GM19395 (cell line): ENCODE results near the gene CTU2.

ENCODE experiments used
- ATAC-seq: cut with Tn5 transposase; IDR thresholded peaks from one replicate; pipeline ENCODE4 v1.9.1; 2021; ENCODE audit warnings: mild to moderate bottlenecking, moderate library complexity; ENCODE audit not compliant: unreplicated experiment

The CTU2 gene

DNA sequence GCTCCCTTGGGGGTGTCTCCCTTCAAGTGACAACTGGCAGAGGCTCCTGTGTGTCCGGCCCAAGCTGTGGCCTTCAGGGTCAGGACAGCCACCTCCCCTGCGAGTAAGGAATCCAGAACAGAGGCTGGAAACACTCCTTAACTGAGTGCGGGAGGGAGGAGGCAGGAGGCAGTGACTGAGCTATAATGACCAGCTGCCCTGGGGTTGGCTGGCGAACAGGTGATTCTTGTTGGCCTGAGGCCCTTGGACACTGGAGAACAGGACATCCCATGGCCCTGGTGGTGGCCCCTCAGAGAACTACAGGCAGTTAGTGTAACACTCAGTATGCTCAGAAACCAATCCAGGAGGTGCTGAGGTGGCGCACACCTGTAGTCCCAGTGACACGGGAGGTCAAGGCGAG lies 10.6 kb upstream of the CTU2 start:
- ATAC-seq = no peak

DNA sequence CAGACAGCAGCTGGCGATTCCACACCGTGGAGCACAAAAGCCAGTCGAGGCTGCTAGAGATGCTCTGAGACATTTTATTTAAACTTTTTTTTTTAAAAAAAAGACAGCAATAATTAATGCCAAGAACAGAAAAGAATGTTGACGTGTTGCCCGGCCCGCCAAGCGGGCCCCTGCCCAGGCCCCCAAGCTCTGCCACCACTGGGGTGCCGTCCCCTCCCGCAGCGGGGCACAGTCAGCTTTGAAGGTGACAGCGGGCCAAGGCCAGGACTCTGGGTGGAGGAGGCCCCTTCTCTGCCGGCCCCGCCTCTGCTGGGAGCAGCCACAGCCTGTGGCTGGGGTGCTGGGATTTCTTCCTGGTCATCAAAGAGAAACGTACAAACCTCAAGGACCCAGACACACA lies 9.9 kb upstream of the CTU2 start:
- no peak for ATAC-seq

DNA sequence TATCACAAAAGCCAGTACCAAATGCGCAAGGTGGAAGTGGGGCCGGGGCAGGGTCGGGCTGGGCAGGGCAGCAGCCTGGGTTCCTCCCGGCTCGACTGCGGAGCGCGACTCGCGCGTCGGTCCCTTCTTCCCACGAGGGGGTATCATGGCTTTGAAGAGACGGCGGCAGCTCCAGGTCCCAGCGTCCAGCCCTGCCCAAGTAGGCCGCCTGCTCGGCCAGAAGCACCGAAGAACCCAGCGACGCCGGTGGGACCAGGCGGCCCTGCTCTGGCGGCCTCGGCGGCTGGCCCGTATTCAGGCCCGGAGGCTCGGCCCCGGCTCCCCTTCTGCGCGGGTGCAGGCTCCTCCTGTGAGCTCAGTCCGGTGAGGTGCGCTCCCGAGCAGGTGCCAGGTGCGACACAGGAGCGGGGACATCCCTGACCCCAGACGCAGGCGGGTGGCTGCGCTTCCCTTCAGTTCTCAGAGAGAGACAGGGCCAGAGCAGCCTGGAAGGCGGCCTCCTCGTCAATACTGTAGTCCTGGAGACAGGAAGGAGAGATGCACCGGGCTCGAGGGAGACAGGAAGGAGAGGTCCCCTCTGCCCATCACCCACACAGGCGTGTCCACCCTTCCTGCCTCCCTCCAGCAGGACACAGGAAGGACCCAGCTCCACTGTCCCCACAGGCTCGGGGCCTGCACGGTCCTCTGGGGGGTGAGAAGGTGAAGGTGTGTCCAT lies 9.0 kb upstream of the CTU2 start:
- no peak for ATAC-seq

DNA sequence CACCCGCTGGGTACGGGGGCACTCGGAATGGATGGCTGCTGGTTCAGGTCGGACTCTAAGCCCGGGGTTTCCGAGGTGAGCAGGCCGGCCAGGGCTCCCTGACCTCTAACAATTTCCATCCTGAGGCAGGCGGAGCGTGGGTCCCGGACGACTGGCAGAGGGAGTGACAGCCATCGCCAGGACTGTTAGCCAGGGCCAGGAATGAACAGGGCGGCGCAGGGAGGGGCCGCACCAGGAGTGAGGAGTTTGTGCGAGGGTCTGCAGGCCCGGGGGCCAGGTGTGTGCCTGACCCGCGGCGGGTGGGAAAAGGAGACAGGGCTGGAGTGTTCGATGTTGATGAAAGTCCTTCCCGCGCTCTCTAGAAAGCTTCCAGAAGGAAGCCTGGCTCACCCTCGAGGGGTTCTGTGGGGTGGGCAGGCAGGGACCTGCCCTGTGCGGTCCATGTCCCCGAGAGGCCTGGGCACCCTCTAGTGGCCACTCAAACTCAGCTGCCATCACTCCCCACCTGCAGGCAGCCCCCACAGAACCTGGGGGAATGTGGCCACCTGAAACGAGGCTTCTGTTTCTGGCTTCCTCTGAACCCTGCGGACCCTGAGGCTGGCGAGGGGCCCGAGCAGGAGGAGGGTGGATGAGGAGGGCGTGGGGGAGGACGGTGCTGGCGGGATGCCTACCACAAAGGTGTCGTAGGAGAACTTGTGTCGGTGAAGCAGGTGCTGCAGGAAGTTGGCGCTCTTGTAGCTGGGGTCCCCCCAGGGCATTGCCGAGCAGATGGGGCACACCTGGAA lies 8.3 kb upstream of the CTU2 start:
- no peak for ATAC-seq

DNA sequence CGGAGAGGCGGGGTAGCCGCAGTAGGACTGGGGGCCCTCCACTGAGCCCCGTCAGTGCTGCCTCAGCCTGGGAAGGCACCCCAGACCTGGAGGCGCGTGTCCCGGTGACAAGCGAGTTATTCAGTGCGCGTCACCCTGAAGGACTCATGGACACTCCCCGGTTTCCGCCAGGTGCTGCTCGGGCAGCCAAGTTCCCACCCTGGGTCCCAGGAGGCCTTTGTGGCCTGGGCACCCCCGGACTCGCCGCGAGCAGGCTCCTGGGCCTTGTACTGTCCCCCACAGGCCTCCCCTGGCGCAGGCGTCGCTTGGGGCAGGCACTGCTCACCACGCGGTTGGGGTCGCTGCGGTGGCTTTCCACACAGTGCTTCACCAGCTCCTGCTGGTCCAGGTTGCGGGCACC lies 7.7 kb upstream of the CTU2 start:
- ATAC-seq = no peak

DNA sequence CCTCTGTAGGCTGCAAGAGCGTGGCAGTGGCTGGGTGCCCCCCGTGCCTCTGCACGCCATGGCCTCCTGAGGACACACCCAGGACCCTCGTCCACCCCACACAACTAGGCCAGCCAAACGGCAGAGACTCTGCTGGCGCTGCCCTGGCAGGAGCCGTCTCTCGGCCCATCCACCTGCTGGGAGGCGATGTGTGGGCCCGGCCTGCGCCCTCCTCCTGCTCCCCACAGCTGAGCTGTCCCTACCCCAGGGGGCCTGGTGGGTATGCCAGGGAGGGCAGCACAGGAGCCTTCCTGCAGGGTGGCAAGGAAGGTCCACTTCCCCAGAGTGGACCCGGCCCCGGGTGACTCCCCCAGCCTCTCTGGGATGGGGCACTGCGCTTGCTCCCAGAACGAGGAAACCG lies 7.1 kb upstream of the CTU2 start:
- ATAC-seq = no peak

DNA sequence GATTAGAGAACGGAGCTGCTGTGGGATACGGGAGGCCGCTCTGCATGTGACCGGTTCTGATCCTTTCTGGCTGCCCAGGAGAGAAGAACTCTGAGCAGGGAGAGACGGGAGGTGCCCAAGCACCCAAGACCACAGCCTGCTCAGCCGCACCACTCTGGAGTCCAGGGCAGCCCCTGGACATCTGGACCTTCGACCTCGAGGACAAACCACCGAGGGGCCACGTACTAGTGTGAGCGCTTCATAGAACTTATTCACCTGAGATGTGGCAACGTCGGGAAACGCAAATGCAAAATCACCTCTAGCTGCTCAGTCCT lies 6.0 kb upstream of the CTU2 start:
- ATAC-seq = no peak

DNA sequence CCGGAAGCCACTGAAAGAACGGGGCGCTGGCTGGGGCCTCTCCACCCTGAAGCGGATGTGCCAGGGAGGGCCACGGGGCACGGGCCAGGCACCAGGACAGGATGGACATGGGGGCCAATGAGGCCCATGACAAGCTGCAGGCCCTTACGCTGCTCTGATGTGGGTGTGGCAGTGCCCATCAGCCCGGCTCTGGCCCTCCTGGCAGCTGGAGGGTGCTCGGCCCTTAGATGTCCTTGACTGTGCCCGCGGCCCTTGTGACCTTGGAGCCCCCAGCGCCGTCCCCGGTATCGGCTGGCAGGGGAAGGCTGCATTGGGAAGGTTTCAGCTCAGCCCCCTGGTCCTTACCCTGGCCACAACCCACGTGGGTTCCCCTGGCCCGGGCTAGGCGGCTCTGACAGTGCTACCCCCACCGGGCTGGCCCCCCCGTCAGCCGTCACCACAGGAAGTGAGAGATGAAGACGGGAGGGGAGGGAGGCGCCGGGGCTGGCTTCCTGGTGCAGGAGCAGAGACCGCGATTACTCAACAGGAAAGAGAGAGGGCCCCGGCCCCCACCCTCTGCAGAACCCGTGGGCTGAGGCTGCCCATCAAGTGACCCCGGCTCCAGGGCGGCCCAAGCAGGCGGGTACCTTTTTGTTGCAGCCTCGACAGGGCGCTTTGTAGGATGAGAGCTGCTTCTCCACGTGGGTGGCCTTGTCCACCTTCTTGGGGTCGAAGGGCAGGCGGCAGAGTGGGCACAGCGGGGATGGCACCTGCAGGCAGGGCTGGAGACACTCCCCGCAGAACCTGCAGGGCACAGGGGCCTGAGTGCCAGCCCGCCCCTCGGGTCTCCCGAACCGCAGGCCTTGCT lies 5.4 kb upstream of the CTU2 start:
- ATAC-seq = peak; percentile 66

DNA sequence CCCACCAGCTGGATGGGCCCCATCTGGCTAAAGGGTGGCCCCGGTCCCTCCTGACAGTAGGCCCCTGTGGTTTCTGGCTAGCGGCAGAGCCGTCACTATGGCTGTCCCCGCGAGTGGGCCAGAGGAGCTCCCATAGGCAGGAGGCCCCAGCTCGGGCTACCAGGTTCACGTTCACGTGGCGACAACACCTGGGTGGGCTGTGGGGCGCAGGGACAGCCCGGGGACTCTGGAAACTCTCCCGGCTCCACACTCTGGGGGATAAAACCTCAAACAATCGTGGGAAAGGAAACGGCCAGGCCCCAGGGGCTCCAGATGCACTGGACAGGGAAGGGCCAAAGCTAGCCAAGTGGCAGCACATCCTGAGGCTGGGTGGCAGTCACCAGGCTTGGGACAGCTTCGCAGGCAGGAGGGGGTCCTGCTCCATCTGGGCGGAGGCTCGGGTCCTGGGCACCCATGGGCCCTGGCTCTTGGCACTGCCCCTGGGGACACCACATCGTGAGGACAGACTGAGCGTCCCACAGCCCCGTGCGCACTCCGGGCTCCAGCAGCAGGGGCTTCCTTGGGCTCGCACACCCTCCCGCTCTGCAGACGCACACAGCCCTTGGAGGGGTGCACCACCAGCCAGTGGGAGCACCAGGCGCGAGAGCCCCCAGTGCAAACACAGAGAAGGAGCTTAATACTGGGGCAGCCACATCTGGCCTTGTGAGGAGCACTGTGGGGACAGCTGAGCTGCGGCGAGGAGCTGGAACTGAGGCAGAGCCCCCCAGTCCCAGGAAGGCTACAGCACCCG lies 4.5 kb upstream of the CTU2 start:
- ATAC-seq = no peak

DNA sequence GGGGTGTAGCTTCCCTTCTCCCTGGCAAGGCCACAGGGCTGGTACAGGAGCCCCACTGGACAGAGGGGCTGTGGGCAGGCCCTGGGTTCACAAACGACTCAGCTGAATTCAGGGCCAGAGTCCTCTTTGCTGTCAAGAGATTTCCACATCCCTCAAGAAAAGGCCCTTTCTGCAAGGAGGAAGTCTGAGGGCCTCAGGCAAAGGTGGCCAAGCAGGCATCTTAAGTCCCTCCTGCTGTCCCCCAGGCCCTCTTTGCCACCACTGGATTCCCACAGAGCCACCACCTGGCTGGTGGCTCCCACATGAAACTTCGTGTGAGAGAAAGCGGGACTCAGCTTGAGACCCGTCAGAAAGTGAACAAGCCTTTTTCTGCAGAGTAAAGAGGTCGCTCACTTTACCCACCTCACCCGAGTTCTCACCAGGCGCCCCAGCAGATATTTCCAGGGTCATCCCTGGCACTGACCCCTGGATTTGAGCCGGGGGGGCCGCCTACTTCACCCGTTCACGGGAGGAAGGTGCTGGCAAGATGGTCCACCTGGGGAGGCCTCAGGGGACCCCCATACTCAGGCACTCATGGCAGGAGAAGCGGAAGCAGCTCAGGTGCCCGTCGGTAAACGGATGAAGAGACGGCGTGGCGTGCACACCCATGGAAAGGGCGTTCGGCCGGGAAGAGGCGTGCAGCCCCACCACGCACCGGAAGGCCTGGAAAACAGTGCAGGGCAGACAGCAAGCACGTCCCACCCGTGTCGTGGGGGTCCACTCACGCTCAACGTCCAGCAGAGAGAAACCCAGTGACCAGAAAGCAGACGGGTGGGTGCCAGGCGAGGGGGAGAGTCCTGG lies 3.7 kb upstream of the CTU2 start:
- ATAC-seq = no peak

DNA sequence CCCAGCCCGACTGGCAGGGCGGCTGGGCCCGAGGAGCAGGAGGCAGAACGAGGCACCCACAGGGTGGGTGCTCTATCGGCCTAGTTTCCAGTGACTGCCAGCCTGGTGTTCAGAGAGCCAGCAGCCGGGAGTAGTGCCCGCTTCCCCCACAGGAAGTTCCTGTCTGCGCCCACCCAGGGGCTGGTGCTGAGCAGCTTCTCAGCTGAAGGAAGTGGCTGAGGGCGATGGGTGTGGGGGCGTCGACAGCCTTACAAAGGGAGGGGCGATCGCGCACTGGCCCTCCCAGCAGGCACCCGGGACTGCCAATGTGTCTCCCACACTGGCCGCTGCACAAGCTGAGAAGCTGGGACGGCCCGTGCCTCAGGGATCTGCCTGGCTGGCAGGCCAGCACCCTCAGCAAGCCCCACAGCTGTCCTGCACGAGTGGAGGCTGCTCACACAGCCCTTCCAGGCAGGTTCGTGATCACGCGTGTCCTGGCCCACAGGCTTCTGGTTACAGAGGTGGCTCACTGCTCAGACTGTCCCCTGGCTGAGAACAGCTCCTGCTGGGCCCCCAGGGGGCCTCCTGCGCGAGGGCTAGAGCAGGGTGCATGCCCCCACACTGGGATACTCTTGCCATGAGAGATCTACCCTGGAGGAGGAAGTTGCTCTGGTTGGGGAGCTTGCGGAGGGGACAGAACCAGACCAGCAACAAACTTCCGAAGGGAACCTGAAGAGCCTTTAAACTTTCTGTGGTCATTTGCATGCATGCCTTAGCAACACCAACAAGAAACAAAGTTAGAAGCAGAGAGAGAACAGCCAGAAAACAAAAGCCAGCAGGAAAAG lies 2.6 kb upstream of the CTU2 start:
- no peak for ATAC-seq

DNA sequence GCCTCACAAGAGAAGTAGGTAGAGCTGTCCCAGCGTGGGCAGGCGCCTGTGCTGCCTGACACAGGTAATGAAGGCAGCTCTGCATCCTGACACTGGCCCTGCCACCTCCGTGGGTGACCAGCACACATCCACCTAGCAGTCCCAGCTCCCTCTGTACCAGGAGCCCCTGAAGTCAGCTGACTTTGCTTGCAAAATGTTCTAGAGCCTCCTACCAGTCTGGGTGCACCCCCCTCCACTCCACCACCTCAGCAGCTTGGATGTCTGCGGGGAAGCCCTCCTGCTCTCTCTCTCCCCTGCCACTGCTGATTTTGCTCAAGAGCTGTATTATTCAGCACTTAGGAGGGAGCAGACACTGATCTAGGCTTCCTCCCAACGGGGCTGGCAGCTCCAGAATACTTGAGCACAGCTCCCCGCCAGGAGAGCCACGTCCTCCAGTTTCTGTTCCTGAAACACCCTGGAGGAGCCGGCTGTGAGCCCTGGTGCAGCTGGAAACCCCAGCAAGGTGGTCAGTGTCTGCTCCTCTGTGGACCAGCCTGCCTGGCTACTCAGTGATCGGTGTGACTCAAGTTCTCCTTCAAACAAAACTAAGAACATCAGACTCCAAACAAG lies 1.1 kb upstream of the CTU2 start:
- ATAC-seq = no peak

DNA sequence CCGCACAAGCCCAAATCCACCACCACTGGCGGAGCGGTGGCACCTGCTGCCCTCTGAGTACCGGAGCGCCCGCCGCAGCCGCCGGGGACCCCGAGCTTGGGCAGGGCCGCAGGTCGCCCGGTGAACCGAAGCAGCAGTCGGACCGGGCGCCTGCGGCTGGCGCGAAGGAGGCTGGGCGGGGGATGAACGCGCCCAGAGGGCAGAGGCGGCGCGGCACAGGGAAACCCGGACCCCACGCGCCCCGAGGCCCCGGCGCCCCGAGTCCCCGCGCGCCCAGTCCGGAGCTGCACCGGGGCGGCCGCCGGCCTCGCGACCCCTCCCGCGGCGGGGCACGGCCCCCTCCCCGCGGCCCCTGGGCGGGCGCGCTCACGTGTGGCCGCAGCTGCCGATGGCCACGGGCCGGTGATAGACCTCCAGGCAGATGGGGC lies 488 bp upstream of the CTU2 start:
- peak; percentile 25 for ATAC-seq

DNA sequence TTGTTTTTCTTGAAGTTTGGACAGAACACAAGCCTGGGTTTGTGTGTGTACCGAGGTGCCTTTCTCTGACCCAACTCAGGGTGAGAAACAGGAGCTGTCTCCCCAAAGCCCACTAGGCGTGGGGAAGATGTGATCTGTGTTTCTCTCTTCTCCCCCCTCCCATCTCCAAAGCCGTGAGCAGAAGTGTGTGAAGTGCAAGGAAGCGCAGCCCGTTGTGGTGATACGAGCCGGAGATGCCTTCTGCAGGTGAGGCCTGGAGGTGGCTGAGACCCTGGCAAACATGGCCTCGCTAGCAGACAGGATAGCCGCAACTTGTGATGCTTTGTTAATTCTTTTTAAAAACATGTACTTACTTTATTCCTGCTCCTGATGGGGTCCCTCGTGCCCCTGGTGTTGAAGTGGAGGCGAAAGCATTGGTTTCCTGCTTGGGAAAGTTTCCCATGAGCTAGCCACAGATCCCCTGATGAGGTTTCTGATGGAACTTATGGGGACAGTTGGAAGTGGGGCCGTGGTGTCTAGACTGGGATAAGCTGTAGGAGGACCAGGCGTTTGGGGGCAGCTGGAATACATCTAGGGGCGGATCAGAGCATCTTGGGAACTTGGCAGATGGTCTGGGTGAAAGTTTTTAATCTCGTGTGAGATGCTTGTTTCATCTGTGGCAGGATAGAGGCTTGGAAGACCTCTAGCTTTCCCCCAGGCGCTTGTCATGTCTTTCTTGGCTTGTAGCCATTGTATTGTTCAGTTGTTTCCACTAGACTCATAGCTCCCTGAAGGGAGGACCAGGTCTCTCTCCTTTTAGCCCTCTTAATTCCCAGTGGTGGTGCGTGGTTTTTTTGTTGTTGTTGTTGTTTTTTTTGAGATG lies 893 bp downstream of the CTU2 start:
- no peak for ATAC-seq

DNA sequence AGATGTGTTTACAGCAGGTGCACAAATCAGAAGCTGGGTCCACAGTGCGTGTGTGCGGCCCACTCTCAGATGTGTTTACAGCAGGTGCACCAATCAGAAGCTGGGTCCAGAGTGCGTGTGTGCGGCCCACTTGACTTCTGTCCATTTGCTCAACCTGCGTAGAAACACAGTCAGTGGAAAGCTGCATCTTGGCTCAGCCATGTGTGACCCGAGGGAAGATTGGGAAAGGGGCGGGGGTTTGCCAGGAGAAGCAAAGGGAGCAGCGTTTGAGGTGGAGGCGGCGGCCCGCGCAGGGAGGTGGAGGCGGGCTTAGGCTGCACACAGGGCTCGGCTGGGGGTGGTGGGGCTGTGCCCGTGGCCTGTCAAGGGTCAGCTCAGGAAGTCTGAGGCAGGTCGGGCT lies 4.3 kb downstream of the CTU2 start:
- ATAC-seq = no peak

DNA sequence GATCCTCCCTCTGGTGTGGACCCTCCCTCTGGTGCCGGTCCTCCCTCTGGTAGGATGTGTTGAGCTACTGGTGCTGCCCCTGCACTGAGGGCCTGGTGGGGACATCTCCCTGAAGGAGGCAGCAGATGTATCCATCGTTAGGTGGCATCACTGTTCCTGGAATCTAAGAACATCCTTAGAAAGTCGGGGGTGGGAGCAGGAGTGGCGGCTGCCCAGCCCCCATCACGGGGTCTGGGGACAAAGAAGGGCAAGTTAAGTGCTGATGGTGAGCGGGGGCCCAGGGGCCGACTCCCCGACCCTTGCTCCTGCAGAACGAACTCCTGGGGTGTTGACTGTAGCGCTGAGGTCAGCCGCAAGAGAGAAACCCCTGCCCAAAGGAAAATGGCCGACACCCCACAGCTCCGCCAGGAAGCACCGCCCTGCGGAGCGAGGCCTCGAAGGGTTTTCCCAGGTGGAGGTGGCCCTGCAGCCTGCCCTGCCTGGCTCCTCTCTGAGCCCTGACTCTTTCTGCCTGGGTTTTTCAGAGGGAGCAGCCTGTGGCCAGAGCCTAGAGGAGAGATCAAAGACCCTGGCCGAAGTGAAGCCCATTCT lies 5.5 kb downstream of the CTU2 start:
- no peak for ATAC-seq

DNA sequence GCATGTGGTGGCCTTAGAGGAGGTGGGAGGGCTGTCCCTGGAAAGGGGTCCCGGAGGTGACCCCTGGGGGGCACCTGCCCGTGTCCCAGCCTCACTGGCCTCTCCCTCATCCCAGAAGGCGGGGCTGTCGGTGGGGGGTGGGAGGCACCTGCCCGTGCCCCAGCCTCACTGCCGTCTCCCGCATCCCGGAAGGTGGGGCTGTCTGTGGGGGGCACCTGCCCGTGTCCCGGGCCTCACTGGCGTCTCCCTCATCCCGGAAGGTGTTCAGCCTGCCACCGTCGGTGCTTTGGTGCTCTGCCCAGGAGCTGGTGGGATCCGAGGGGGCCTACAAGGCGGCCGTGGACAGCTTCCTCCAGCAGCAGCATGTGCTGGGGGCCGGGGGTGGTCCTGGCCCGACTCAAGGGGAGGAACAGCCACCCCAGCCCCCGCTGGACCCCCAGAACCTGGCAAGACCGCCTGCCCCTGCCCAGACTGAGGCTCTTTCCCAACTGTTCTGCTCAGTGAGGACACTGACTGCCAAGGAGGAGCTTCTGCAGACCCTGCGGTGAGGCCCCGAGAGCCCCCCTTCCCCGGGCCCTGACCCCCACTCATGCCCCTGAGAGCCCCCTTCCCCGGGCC lies 6.2 kb downstream of the CTU2 start:
- no peak for ATAC-seq
